ENCODE data around the gene KCNG1. TPM values are rescaled to one million over a fixed set of nuclear protein-coding genes. Genes with fewer than 3 reads are reported as not detected.
A peak's percentile ranks its signal among the peaks of the same experiment; 100 is the strongest.

KCNG1 gene
- polyA plus RNA-seq, 1 donor from 2014 or later: 3.3 TPM

DNA sequence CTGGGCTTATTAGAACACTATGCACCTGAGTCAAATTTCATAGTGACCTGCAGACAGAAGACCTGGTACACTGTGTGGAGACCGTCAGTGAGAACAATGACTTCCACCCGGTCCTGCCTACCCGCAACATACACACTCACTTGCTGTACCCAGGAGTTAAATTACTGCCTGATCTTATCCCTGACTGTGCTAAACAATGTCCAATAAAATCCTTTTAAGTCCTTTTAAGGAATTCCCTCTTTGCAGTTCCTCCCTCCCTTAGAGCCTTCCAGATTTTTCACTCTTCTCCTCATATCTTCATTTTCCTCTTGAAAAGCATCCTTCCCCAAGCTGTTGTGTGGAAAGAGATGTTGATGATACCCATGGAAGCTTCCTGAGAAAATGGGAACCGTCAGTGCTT lies 3.4 kb upstream of the KCNG1 start:
- Mint-ChIP-seq H3K4me3 (no peak overlapping the region), H3K4me1 (peaks cover 0 to 4% (median 2%) of the 10 kb centered on the region in 3 donors), H3K27ac (no peak overlapping the region), H3K36me3 (no peaks in the 10 kb centered on the region), H3K27me3 (peaks cover 66% of the 10 kb centered on the region), H3K9me3 (no peaks in the 10 kb centered on the region)

GRCh38 chr20:51024761-51025160 lies 1.9 kb upstream of the KCNG1 start:
- H3K27ac Mint-ChIP-seq: no peak overlapping the region
- peaks cover 59% of the 10 kb centered on the region for H3K27me3 Mint-ChIP-seq
- H3K4me1 Mint-ChIP-seq: peaks cover 0 to 4% (median 2%) of the 10 kb centered on the region in 3 donors
- H3K9me3 Mint-ChIP-seq: no peaks in the 10 kb centered on the region
- no peaks in the 10 kb centered on the region for H3K36me3 Mint-ChIP-seq
- peak overlapping the region in 1 of 4 donors; percentile 1 for H3K4me3 Mint-ChIP-seq

GRCh38 chr20:51023617-51024155 lies 779 bp upstream of the KCNG1 start:
- peak overlapping the region in 3 of 4 donors; percentile 60 to 73 (median 71) for H3K4me3 Mint-ChIP-seq
- H3K27me3 Mint-ChIP-seq: peaks cover 51% of the 10 kb centered on the region
- peaks cover 0 to 4% (median 2%) of the 10 kb centered on the region in 3 donors for H3K4me1 Mint-ChIP-seq
- H3K27ac Mint-ChIP-seq: no peak overlapping the region
- no peaks in the 10 kb centered on the region for H3K36me3 Mint-ChIP-seq
- H3K9me3 Mint-ChIP-seq: no peaks in the 10 kb centered on the region

GRCh38 chr20:51022227-51022802 lies 592 bp downstream of the KCNG1 start:
- Mint-ChIP-seq H3K4me1 (peaks cover 0 to 4% (median 2%) of the 10 kb centered on the region in 3 donors), H3K27me3 (peaks cover 45% of the 10 kb centered on the region), H3K9me3 (no peaks in the 10 kb centered on the region), H3K27ac (no peak overlapping the region), H3K36me3 (no peaks in the 10 kb centered on the region), H3K4me3 (peak overlapping the region; percentile 18 to 83 (median 52))

DNA sequence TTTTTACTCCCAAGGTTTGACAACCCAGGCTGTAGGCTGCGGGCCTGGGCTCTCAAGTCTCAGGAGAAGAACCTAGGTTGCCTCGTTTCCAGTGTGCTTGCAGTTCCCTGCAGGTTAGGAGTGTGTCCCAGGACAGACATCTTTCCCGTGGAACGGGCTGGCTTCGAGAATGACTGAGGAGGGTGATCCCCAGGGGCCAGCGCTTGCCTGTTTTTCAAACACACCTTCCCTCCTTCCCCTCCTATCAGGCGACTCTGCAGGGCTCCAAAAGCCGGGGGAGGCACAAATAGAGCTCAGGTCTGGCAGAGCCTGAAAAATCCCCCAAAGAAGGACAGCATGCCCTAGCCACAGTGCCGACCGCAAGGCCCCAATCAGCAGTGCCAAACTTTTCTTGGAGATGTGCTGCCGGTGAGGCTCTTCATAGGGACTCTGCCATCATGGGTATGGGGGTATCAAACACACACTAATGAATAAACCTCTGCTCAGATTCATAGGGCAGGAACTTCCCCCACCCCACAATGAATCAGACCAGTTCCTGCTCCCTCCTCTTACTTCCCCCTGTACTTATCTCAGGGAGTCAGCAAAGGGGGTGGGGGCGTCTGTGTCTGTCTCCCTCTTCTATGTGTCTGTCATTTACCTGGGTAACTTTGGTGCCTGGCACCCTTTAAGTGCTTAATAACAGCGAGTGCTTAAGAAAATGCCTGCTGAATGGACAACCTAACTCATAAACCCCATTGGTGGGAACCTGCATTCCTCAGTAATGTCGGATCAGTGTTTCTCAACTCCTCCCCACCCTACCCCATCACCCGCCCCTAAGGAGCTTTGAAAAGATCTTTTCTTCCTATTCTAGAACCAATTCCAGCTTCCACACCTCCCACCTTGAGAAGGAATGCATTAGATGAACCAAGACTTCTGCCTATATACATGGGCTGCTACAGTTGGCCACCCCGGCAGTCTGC lies 1.6 kb downstream of the KCNG1 start:
- H3K9me3 Mint-ChIP-seq: no peaks in the 10 kb centered on the region
- H3K36me3 Mint-ChIP-seq: no peaks in the 10 kb centered on the region
- peaks cover 44% of the 10 kb centered on the region for H3K27me3 Mint-ChIP-seq
- peak overlapping the region in 2 of 4 donors; percentile 18 to 83 for H3K4me3 Mint-ChIP-seq
- H3K4me1 Mint-ChIP-seq: peaks cover 0 to 4% (median 2%) of the 10 kb centered on the region in 3 donors
- H3K27ac Mint-ChIP-seq: no peak overlapping the region

- Mint-ChIP-seq H3K27me3 (peaks cover 39% of the 10 kb centered on the region), H3K4me1 (peaks cover 0 to 4% (median 2%) of the 10 kb centered on the region in 3 donors), H3K27ac (no peak overlapping the region), H3K9me3 (no peaks in the 10 kb centered on the region), H3K36me3 (no peaks in the 10 kb centered on the region), H3K4me3 (no peak overlapping the region)
Measured at GRCh38 chr20:51020657-51021056, 2.2 kb downstream of the KCNG1 start.

GRCh38 chr20:51019656-51020592 lies 3.0 kb downstream of the KCNG1 start:
- Mint-ChIP-seq H3K27ac (no peak overlapping the region), H3K4me3 (no peak overlapping the region), H3K9me3 (no peaks in the 10 kb centered on the region), H3K27me3 (peaks cover 36% of the 10 kb centered on the region), H3K4me1 (peaks cover 0 to 4% (median 2%) of the 10 kb centered on the region in 3 donors), H3K36me3 (no peaks in the 10 kb centered on the region)

DNA sequence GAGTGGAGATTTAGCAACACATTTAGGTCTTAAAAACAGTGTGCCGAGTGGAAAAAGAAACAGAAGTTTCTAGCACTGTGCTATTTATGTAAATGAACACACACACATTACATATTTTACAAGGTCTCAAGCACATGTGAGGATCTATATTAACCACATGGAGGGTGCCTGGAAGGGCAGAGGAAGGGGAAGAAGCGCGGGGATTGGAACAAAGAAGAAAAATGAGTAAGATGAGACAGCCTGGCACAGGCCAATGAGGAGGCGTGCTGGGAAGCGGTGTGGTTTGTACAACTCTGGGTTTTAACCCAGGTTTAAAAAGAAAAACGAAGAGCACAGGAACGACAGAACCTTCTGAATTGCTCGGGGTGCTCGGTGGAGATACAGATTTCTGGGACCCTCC lies 5.7 kb downstream of the KCNG1 start:
- Mint-ChIP-seq H3K9me3 (no peaks in the 10 kb centered on the region), H3K27me3 (peaks cover 26% of the 10 kb centered on the region), H3K4me1 (peaks cover 0 to 2% (median 0%) of the 10 kb centered on the region in 3 donors), H3K36me3 (no peaks in the 10 kb centered on the region), H3K4me3 (no peak overlapping the region), H3K27ac (no peak overlapping the region)

DNA sequence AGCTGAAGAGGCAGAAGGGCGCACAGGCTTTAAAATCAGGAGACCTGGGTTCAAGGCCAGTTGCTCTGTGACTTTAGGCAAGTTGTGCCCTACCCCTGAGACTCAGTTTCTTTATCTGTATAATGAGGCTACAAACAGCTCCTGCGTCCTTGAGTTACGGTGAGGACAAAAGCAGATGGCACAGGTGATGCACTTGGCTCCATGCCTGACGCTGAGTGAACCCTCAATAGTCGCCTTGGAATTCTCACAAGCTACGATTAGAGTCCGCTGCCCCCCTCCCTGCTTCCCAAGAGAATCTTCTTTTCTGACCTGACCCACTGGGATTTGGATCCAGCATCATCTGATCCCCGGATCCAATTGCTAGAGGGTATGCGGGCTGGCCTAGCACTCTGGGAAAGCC lies 6.4 kb downstream of the KCNG1 start:
- Mint-ChIP-seq H3K9me3 (no peaks in the 10 kb centered on the region), H3K4me1 (peaks cover 0 to 1% (median 0%) of the 10 kb centered on the region in 3 donors), H3K27me3 (peaks cover 18% of the 10 kb centered on the region), H3K36me3 (no peaks in the 10 kb centered on the region), H3K4me3 (no peak overlapping the region), H3K27ac (peak overlapping the region in 1 of 3 donors; percentile 21)

- H3K4me1 Mint-ChIP-seq: no peaks in the 10 kb centered on the region
- no peaks in the 10 kb centered on the region for H3K9me3 Mint-ChIP-seq
- no peak overlapping the region for H3K4me3 Mint-ChIP-seq
- no peaks in the 10 kb centered on the region for H3K36me3 Mint-ChIP-seq
- H3K27ac Mint-ChIP-seq: no peak overlapping the region
- H3K27me3 Mint-ChIP-seq: peaks cover 14% of the 10 kb centered on the region
Measured at GRCh38 chr20:51014797-51015722, 7.8 kb downstream of the KCNG1 start.

GRCh38 chr20:51013577-51014330 lies 9.2 kb downstream of the KCNG1 start:
- H3K9me3 Mint-ChIP-seq: no peaks in the 10 kb centered on the region
- H3K4me1 Mint-ChIP-seq: no peaks in the 10 kb centered on the region
- H3K27ac Mint-ChIP-seq: no peak overlapping the region
- H3K36me3 Mint-ChIP-seq: no peaks in the 10 kb centered on the region
- peaks cover 12% of the 10 kb centered on the region for H3K27me3 Mint-ChIP-seq
- no peak overlapping the region for H3K4me3 Mint-ChIP-seq

DNA sequence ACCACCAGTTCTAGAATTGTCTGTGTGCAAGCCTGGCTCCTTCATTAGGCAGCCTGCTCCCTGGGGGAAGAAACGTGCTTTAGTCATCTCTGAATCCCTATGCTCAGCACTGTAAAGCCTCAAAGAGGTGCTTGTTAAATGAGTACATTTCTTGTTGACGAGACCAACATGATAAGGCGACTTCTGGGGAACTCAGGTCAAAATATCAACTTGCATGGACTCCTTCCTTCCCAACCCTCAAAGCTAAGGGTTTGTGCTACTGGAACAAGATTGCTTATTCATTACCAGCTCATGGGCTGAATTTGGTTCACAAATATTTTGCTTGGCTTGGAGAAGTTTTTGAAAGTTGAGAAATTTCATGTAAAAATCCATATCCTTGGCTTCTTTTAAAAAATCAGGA lies 10.6 kb downstream of the KCNG1 start:
- no peaks in the 10 kb centered on the region for H3K9me3 Mint-ChIP-seq
- no peak overlapping the region for H3K27ac Mint-ChIP-seq
- H3K36me3 Mint-ChIP-seq: no peaks in the 10 kb centered on the region
- no peak overlapping the region for H3K4me3 Mint-ChIP-seq
- H3K4me1 Mint-ChIP-seq: no peaks in the 10 kb centered on the region
- peaks cover 12% of the 10 kb centered on the region for H3K27me3 Mint-ChIP-seq

GRCh38 chr20:51011479-51011878 lies 11.4 kb downstream of the KCNG1 start:
- H3K27me3 Mint-ChIP-seq: peaks cover 12% of the 10 kb centered on the region
- H3K36me3 Mint-ChIP-seq: no peaks in the 10 kb centered on the region
- no peak overlapping the region for H3K27ac Mint-ChIP-seq
- no peak overlapping the region for H3K4me3 Mint-ChIP-seq
- no peaks in the 10 kb centered on the region for H3K4me1 Mint-ChIP-seq
- no peaks in the 10 kb centered on the region for H3K9me3 Mint-ChIP-seq
